ENCODE measurements around the gene FREY1. TPM values are rescaled to one million over a fixed set of nuclear protein-coding genes. Genes with fewer than 3 reads are reported as not detected.

FREY1 gene
- total RNA-seq, 1 experiment from 2014 or later = 4.2 TPM

DNA sequence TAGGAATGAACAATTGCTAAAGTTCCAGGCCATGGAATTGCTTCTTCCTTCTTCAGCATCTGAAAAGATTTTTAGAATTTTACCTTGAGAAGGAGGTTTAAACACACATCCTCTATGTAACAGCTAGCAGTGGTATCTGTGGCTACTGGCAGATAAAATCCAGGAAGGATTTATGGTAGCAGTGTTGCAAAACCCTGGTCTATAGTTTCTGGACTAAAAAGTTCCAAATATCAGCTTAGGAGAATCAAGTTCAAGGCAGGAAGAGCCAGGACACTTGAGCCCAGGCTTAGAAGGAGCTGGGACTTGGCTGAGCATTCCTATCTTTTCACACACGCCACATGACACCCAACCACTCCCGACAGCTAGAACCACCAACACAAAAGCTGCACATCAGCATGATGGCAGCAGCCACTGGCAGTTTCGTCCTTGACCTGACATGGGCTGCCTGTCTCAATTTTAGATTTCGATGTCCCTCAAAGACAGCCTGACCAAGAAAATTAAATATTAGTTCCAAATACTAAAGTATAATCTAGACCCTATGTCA lies 29.5 kb upstream of the FREY1 start:
- POLR2A ChIA-PET (ENCODE audit: unreplicated experiment) = no interaction called here

GRCh38 chr11:45935349-45936064 lies 28.4 kb upstream of the FREY1 start:
- H2AFZ ChIP-seq = no peak overlapping the region
- no peak overlapping the region for H3K4me3 ChIP-seq
- TF ChIP-seq CTCF (conservative IDR thresholded peaks at IDR 0.05) (no peak), EZH2 (IDR thresholded peaks at IDR 0.05; ENCODE audit: low read depth) (no peak)
- intact Hi-C loops (cut with micrococcal nuclease; ENCODE audit: unreplicated experiment) = no loop called here
- H3K27ac ChIP-seq = no peak overlapping the region
- no peak overlapping the region for H3K4me2 ChIP-seq
- H3K36me3 ChIP-seq (ENCODE audit: low read depth) = 0 out of 2 replicates have a peak, but pooled peaks cover 3% of the 10 kb centered on the region
- H3K9me2 ChIP-seq (ENCODE audit: insufficient read depth) = no peaks in the 10 kb centered on the region
- no peaks in the 10 kb centered on the region for H3K9me3 ChIP-seq (ENCODE audit: insufficient read depth, low read depth)
- H3F3A ChIP-seq (ENCODE audit: insufficient read depth, low read depth) = no peaks in the 10 kb centered on the region
- H3K4me1 ChIP-seq (replicated peaks; ENCODE audit: insufficient read depth) = no peaks in the 10 kb centered on the region
- H3K27me3 ChIP-seq (ENCODE audit: insufficient read depth, low read depth) = no peaks in the 10 kb centered on the region
- ChIA-PET CTCF (no interaction called here), POLR2A (ENCODE audit: unreplicated experiment) (no interaction called here)
- H3K79me2 ChIP-seq (ENCODE audit: low read depth) = no peaks in the 10 kb centered on the region
- H4K20me1 ChIP-seq (ENCODE audit: insufficient read depth) = no peaks in the 10 kb centered on the region
- no peak for DNase-seq
- no TSS peak for BruUV-seq (replicated peaks)

More for the DNA sequence above, 29.5 kb upstream of the FREY1 start:
- no peaks in the 10 kb centered on the region for H3K79me2 ChIP-seq (ENCODE audit: low read depth)
- no peaks in the 10 kb centered on the region for H3K27me3 ChIP-seq (ENCODE audit: insufficient read depth, low read depth)
- no peak overlapping the region for H3K4me2 ChIP-seq
- 0 out of 2 replicates have a peak, but pooled peaks cover 3% of the 10 kb centered on the region for H3K36me3 ChIP-seq (ENCODE audit: low read depth)
- no peak overlapping the region for H3K4me3 ChIP-seq
- intact Hi-C loops (cut with micrococcal nuclease; ENCODE audit: unreplicated experiment) = no loop called here
- H3K4me1 ChIP-seq (replicated peaks; ENCODE audit: insufficient read depth) = no peaks in the 10 kb centered on the region
- TF ChIP-seq EZH2 (IDR thresholded peaks at IDR 0.05; ENCODE audit: low read depth) = no peak
- no peak for TF ChIP-seq CTCF (conservative IDR thresholded peaks at IDR 0.05)
- BruUV-seq (replicated peaks) = no TSS peak
- H3K9me3 ChIP-seq (ENCODE audit: insufficient read depth, low read depth) = no peaks in the 10 kb centered on the region
- no peak for DNase-seq
- H2AFZ ChIP-seq = no peak overlapping the region
- H3K9me2 ChIP-seq (ENCODE audit: insufficient read depth) = no peaks in the 10 kb centered on the region
- CTCF ChIA-PET = no interaction called here
- H3K27ac ChIP-seq = no peak overlapping the region
- no peaks in the 10 kb centered on the region for H3F3A ChIP-seq (ENCODE audit: insufficient read depth, low read depth)
- no peaks in the 10 kb centered on the region for H4K20me1 ChIP-seq (ENCODE audit: insufficient read depth)

DNA sequence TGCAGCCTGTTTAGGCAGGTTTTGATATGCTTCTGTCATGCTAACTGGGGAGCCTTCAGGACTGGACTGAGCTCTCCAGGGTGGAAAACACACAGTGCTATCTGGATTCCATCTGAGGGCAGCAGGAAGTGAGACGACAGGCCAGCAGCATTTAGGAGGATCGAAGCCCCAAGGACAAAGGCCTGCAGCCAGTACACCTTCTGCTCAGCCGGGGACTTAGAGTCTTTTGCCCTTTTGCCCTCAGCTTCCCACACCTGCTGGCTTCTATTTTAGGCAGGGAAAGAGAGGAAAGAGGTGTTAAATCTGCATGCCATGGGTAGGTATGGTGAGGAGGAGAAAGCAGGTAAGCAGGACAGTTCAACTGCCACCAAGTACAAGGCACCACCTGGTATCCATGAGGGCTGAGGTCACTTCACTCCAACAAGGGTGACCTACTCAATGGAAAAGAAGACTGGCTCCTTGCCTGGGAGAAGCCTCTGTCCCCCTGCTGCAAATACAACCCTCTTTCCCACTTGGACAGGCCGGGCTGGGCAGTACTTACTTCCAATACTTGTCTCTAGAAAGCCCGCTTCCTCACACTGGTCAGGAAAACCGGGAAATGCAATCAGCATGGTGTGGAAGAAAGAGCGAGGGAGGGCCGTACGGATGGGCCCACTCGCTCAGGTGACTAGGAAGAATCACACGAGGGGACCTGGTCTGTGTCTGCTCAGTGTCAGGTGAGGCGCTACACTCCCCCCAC lies 27.7 kb upstream of the FREY1 start:
- H4K20me1 ChIP-seq (ENCODE audit: insufficient read depth) = no peaks in the 10 kb centered on the region
- H3K27me3 ChIP-seq (ENCODE audit: insufficient read depth, low read depth) = no peaks in the 10 kb centered on the region
- POLR2A ChIA-PET (ENCODE audit: unreplicated experiment) = no interaction called here
- no peaks in the 10 kb centered on the region for H3K79me2 ChIP-seq (ENCODE audit: low read depth)
- H3K4me3 ChIP-seq = no peak overlapping the region
- H3K9me2 ChIP-seq (ENCODE audit: insufficient read depth) = no peaks in the 10 kb centered on the region
- CTCF ChIA-PET = interaction anchor here (0.6 kb wide), 1 partner anchor 498 kb away, joined by 3 read pairs; no protein-coding TSS in a partner anchor
- no peak for DNase-seq
- no TSS peak for BruUV-seq (replicated peaks)
- H3K27ac ChIP-seq = no peak overlapping the region
- intact Hi-C loops (cut with micrococcal nuclease; ENCODE audit: unreplicated experiment) = no loop called here
- no peak for TF ChIP-seq CTCF (conservative IDR thresholded peaks at IDR 0.05)
- no peak for TF ChIP-seq EZH2 (IDR thresholded peaks at IDR 0.05; ENCODE audit: low read depth)
- 0 out of 2 replicates have a peak, but pooled peaks cover 4% of the 10 kb centered on the region for H3K4me1 ChIP-seq (replicated peaks; ENCODE audit: insufficient read depth)
- H3K4me2 ChIP-seq = no peak overlapping the region
- no peak overlapping the region for H2AFZ ChIP-seq
- no peaks in the 10 kb centered on the region for H3K9me3 ChIP-seq (ENCODE audit: insufficient read depth, low read depth)
- no peaks in the 10 kb centered on the region for H3F3A ChIP-seq (ENCODE audit: insufficient read depth, low read depth)
- H3K36me3 ChIP-seq (ENCODE audit: low read depth) = 0 out of 2 replicates have a peak, but pooled peaks cover 3% of the 10 kb centered on the region

Measured in PC-9 (cell line).